ENCODE data around the gene DHX34. TPM values are rescaled to one million over a fixed set of nuclear protein-coding genes. Genes with fewer than 3 reads are reported as not detected.

The DHX34 gene
- total and polyA plus RNA-seq, 9 of the 15 experiments (the other 6 are each of a cell fraction or from before 2014, with no cell fraction given): 0.36 to 42.0 (median 15.0) TPM

GRCh38 chr19:47324502-47324901 lies 24.6 kb upstream of the DHX34 start:
- Histone ChIP-seq H3K79me2 (ENCODE audit: control insufficient read depth, insufficient read depth, low read length) (no peaks in the 10 kb centered on the region), H3K4me3 (no peak overlapping the region), H3K27ac (ENCODE audit: extremely low read depth, low read depth, low read length) (no peak overlapping the region), H4K20me1 (replicated peaks; ENCODE audit: control insufficient read depth, insufficient read depth, low read length) (no peaks in the 10 kb centered on the region), H3K9me1 (ENCODE audit: control insufficient read depth, insufficient read depth, low read length) (no peaks in the 10 kb centered on the region), H3K36me3 (ENCODE audit: control insufficient read depth, insufficient read depth, low read length) (no peaks in the 10 kb centered on the region), H3K4me2 (ENCODE audit: insufficient read depth, low read length) (no peak overlapping the region), H3K9ac (ENCODE audit: insufficient read depth in 1 of 2, low read depth in 2 of 2, low read length in 2 of 2) (no peak overlapping the region), H3K4me1 (replicated peaks in 1 of 2; ENCODE audit: control insufficient read depth in 2 of 2, insufficient read depth in 2 of 2, low read length in 2 of 2) (peaks cover 8 to 22% of the 10 kb centered on the region in 2 experiments; a peak in 4 of 5 replicates), H2AFZ (ENCODE audit: low read depth, low read length) (peak overlapping the region; percentile 43), H3K27me3 (ENCODE audit: control insufficient read depth in 2 of 2, insufficient read depth in 2 of 2, low read length in 2 of 2) (no peaks in the 10 kb centered on the region; a peak in 1 of 5 replicates), H3K9me3 (replicated peaks; ENCODE audit: control insufficient read depth, insufficient read depth, low read depth, low read length) (no peaks in the 10 kb centered on the region)
- ATAC-seq: peak; percentile 72
- in situ Hi-C loops (cut with MboI) (no loop called here), intact Hi-C loops (cut with micrococcal nuclease) (no loop called here)
- ChIA-PET POLR2A (interaction anchor here (0.6 kb wide), 1 partner anchor 12 kb away, joined by 4 read pairs; no protein-coding TSS in a partner anchor), CTCF (ENCODE audit: low intra/inter-chr PET ratio) (interaction anchor here (0.8 kb wide), 1 partner anchor 11 kb away, joined by 4 read pairs; no protein-coding TSS in a partner anchor)
- DNase-seq (ENCODE audit: extremely low read depth in 1 of 4, low spot score in 3 of 4): no peak
- peak; percentile 51 for FAIRE-seq
- 48% methylated on average over 8 of the region's 9 CpGs for WGBS (ENCODE audit: insufficient coverage, low coverage, missing lambda C conversion rate)
- BruUV-seq (replicated peaks): no TSS peak
- TF ChIP-seq RFX1 (IDR thresholded peaks at IDR 0.05): no peak
- TF ChIP-seq ZFPM2 (CRISPR knock-in tag; IDR thresholded peaks at IDR 0.05): no peak
- TF ChIP-seq ZBTB8A (IDR thresholded peaks at IDR 0.05; ENCODE audit: partially characterized antibody): no peak
- TF ChIP-seq MAFK (IDR thresholded peaks at IDR 0.05; ENCODE audit: low read length): peak; percentile 24; the same call in 1 of the 2 replicates
- no peak; the same call in 1 of the 2 replicates for TF ChIP-seq CTBP1 (IDR thresholded peaks at IDR 0.05; ENCODE audit: borderline replicate concordance)
- no peak for TF ChIP-seq ZNF584 (CRISPR knock-in tag; IDR thresholded peaks at IDR 0.05; ENCODE audit: low read depth)
- TF ChIP-seq MYC (IDR thresholded peaks at IDR 0.05; ENCODE audit: low read depth, low read length): no peak
- no peak for TF ChIP-seq MYC (CRISPR knock-in tag; IDR thresholded peaks at IDR 0.05; ENCODE audit: borderline replicate concordance, low read depth)
- no peak for TF ChIP-seq GMEB1 (CRISPR knock-in tag; IDR thresholded peaks at IDR 0.05)
- TF ChIP-seq CREM (IDR thresholded peaks at IDR 0.05; ENCODE audit: low read depth): 0 out of 2 replicates have a peak, but pooled peaks have one; percentile 12
- no peak for TF ChIP-seq SIX5 (IDR thresholded peaks at IDR 0.05; ENCODE audit: borderline replicate concordance in 1 of 2, insufficient read depth in 1 of 2, low read depth in 1 of 2, low read length in 2 of 2)
- no peak for TF ChIP-seq LEF1 (IDR thresholded peaks at IDR 0.05)
- TF ChIP-seq ZNF444 (CRISPR knock-in tag; IDR thresholded peaks at IDR 0.05): no peak
- TF ChIP-seq CBFA2T2 (conservative IDR thresholded peaks at IDR 0.05): peak; percentile 19; the same call in 1 of the 2 replicates
- no peak for TF ChIP-seq FOXP4 (CRISPR knock-in tag; IDR thresholded peaks at IDR 0.05; ENCODE audit: borderline replicate concordance)
- no peak for TF ChIP-seq ZNF217 (CRISPR knock-in tag; IDR thresholded peaks at IDR 0.05)
- no peak for TF ChIP-seq ZNF174 (CRISPR knock-in tag; IDR thresholded peaks at IDR 0.05)
- TF ChIP-seq MAFF (IDR thresholded peaks at IDR 0.05; ENCODE audit: low read length): peak; percentile 34; the same call in 1 of the 2 replicates
- TF ChIP-seq RBM14 (IDR thresholded peaks at IDR 0.05; ENCODE audit: borderline replicate concordance, insufficient read depth, low read depth, low read length): no peak
- TF ChIP-seq ZNF274 (IDR thresholded peaks at IDR 0.05; ENCODE audit: borderline replicate concordance, low read depth, low read length): no peak
- TF ChIP-seq JUND (IDR thresholded peaks at IDR 0.05; ENCODE audit: borderline replicate concordance, low read depth, low read length): no peak
- peak; percentile 32; the same call in 1 of the 3 replicates for TF ChIP-seq JUND (tag; IDR thresholded peaks at IDR 0.05; ENCODE audit: borderline replicate concordance, low read depth, low read length)
